HG02943 (cell line): Measurements from ENCODE around the gene RNF19B.

ENCODE experiments used
- ATAC-seq: cut with Tn5 transposase; IDR thresholded peaks from one replicate; pipeline ENCODE4 v1.9.1; 2021; ENCODE audit warnings: mild to moderate bottlenecking, low read depth, moderate library complexity; ENCODE audit not compliant: unreplicated experiment

RNF19B gene, protein sequence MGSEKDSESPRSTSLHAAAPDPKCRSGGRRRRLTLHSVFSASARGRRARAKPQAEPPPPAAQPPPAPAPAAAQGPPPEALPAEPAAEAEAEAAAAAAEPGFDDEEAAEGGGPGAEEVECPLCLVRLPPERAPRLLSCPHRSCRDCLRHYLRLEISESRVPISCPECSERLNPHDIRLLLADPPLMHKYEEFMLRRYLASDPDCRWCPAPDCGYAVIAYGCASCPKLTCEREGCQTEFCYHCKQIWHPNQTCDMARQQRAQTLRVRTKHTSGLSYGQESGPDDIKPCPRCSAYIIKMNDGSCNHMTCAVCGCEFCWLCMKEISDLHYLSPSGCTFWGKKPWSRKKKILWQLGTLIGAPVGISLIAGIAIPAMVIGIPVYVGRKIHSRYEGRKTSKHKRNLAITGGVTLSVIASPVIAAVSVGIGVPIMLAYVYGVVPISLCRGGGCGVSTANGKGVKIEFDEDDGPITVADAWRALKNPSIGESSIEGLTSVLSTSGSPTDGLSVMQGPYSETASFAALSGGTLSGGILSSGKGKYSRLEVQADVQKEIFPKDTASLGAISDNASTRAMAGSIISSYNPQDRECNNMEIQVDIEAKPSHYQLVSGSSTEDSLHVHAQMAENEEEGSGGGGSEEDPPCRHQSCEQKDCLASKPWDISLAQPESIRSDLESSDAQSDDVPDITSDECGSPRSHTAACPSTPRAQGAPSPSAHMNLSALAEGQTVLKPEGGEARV

DNA sequence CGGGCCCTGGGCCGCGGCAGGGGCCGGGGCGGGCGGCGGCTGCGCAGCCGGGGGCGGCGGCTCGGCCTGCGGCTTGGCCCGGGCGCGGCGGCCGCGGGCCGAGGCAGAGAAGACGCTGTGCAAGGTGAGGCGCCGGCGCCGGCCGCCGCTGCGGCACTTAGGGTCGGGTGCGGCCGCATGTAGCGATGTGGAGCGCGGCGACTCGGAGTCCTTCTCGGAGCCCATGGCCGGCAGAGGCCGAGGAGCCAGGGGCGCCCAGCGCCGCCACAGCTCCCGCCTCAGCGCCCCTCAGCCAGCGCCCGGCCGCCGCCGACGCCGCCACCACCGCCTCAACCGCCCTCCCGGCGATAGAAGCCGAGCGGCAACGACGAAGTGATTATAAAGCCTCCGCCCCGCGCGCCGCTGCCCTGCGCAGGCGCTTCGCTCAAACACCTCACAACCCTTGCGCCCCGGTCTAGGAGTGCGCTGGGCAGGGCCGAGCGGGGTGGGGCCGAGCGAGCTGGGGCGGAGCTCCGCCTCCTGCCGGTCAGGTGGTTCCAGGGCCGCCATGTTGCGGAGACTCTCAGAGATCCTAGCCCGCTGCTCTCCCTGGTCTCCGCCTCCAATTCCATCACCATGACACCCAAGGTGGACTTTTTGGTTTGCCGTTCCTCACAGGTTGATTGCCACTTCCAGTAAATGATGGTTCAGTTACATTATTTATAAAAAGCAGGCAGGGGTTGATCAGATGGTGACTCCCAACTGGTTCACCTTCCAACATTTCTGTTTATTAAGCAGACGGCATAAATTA lies at the start of gene RNF19B:
Gene RNF19B, minus strand, starts transcription at position 349 of the 790 bp plus-strand sequence. Its CDS starts 124 bp downstream, at position 225.
- peak; percentile 73 for ATAC-seq

DNA sequence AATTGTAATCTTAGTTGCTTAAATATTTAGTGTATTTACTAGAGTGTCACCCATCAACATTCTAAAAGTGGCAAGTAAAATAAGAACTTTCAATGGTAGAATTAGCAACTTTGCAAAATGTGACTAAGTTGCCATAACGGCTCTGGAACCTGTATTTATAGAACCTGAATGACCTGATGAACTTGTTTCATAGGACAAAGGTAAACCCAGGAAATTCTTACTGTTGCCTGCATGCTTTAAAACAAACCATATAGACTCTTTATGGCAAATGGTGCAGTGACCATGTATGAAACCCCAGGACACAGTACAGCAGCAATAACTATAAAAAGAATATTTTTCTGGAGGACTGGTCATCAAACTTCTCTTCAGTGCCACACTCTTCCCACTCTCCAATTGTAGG lies 49.2 kb upstream of the RNF19B start:
- no peak for ATAC-seq

DNA sequence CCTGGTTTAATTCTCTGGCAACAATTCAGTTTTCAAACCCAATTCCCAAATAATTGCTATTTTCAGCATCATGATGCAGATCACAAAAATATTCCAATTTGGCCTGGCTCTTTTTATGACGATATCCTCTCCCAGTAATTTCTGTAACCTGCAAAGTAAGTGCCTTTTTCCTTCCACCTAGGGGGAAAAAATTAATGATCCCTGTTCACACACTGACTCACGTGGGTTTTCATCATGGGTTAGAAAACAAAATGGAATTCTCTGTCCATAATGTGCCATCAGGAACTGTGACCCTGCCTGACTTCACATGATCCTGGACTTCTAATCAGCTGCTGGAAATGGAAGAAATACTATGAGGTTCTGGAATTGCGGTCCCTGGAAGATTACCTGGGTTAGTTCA lies 47.6 kb upstream of the RNF19B start:
- no peak for ATAC-seq

DNA sequence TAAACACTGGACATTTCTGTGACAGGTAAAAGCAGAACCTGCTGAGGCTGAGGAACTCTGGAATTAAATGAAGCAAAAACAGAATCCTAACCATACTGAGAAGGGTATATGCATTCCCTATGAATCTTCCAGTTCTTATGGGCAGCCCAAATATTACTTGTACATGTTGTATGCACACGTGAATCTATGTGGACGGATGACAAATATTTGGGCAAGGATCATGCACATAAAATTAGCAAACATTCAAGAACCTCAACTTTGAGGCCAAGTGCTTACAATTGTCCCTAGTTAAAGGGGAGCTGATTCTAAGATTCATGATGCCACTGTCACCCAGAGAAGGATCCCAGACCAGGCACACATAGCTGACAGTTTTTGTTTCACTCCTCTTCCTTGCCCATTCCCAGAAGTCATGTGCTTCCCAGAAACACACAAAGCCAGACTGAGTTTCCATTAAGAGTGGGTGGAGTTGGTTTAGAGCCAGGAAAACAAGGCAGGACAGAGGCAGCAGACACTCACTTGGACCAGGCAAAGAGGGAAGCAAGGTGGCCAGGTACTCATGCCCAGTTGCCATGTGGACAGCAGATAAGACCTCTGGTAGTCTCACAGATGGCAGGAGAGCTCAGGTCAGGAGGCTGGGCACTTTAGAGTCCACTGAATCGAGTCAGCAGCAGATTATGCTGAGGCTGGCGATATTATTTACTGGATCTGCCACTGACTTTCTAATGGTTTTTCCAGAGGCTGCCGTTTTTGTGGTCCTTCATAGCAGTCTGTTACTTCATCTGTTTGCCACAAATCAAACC lies 46.5 kb upstream of the RNF19B start:
- ATAC-seq = no peak

DNA sequence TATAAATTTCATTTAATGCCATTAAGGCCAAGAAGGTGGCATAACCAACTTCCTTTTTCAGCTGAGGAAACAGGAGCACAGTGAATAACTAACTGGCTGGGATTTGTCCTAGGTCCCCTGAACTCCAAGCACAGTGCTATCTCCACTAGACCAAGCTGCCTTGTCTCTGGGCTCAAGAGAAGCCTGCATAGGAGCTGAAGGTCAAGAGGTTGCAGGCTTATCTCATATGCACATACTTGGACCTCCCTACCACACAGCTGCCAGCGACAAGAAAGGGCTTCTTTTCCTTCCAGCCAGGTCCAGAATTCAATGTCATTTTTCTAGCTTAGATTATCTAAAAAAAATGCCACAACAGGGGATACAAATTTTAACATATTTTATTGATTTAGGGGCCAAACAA lies 45.0 kb upstream of the RNF19B start:
- no peak for ATAC-seq

DNA sequence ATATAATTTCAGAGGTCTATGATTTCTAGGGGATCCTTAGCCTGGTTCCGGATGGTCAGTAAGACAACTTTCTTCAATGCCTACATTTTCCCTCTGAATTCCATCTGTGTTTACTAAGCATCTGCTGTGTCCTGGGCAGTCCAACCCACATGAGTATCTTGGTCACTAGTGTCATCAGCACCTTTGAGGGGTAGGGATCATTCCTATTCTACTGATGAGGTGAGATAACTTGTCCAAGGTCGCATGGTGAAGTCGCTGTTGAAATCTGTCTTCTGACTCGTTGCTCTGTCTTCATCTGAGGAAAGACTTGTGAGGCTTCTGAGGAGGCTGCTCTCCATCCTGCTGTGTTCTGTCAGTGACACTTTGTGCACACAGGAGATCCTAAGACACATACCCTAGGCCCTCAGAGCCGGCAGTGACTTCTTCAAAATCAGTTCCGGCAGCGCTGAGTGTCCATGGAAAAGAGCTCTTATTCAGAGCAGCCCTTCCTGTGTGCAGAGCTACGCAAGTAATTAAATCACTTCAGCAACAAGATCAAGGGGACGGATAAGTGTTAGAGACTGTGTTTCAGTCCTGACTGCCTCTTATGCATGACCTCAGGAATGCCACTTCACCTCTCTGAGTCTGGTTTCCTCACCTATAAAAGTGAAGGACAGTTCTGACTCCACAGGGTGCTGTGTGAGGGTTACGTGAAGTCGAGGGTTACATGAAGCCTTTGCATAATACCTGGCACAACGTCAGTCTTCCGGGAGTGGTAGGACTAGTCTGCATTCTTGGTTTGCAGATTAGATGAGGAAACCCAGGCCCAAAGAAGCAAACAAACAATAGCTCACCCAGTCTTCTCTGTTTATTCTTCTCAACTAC lies 43.7 kb upstream of the RNF19B start:
- no peak for ATAC-seq

DNA sequence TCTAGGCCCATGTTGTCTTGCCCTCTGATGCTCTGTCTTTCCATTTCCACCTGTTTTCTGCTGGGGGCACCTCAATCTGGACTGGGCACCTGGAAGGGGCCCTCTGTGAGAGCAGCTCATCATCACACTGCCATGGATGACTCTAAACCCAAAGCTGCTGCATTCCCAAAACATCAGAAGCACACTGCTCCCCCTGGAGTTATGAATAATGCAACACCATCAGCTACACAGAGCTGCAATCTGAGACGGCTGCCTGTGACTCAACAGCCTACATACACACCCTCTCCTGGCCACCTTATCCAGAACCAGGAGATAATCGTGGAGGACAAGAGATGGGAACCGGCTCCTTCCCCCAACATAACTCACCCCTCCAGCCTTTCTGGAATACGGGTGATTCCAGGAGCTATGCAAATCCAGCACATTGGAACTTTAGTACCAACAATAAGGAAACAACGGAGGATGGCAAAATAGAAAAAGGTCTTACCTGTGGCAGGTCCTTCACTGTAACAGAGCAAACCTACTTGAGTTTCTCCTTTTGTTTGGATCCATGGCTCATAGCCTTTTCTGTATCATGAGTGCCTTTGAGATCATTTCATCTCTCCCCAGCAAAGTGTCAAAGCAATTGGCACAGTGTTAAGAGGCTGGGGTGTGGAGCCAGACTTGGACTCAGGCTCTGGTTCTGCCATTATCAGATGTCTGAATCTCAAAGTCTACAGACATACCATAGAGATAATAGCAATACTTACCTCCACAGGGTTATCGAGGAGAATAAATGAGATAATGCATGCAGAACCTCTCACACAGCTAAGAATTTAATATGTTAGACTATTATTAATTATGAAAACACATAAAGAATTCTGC lies 42.8 kb upstream of the RNF19B start:
- no peak for ATAC-seq

DNA sequence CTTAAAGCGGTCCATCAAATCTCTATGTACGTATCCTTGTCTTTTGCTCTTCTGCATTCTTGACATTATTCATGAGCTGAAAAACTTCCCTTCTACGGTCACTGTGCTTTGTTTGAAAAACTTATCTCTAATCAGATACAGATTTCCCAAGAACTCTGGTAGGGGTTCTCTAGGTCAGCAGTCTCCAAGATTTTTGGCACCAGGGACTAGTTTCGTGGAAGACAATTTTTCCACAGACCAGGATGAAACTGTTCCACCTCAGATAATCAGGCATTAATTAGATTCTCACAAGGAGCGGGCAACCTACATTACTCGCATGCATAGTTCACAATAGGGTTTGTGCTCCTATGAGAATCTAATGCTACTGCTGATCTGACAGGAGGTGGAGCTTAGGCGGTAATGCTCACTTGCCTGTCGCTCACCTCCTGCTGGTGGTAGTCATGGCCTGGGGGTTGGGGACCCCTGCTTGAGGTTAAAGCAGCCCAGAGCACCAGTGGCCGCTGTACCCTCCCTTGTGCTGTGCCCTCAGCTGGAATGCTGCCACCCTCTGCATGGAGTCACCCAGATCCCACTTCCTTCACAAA lies 41.3 kb upstream of the RNF19B start:
- no peak for ATAC-seq

DNA sequence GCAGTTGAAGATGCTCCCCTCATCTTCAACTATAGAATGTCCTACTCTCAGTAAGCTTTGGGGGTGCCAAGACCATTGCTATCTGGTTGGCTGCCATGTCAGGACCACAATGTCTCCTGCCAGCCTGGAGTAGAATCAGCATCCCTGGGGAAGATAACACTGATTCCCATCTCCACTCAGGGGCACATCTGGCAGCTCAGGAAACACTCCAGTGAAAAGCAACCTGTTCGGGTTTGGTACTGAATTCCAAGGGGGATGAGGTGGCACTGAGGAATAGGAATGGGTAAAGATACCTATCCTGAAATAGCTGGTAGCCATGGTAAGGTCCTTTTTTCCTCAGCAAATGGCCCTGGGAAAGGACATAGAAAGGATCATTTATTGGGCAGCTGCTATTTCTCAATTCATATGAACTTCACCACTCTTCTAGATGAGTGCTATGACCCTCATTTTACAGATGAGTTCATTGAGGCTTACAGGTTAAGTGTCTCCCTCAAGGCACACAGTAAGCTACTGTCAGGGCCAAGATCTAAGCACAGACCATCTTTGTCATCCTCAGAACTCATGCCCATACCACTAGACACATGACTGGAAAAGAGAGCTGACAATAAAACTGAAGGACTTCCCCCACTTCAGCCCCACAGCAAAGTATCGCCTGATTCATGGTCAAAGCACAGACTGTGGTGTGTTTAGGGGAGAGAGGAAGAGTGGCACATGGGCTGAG lies 40.7 kb upstream of the RNF19B start:
- ATAC-seq = no peak

DNA sequence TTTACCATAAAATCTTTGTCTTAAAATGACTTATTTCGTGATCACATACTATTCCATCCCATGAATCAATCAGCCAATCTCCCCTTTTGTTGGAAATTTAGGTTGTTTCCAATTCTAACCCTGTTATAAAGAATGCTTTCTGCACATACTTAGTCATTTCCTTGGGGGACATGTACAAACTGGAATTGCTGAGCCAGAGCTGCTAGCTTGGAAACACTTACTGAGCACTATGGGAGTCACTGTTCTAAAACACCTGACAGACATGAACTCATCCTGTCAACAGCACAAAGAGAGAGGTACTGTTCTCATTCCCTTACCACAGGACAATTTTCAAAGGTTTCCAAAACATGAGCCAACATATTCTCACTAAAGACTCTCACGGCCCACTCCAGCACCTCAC lies 40.0 kb upstream of the RNF19B start:
- ATAC-seq = no peak

DNA sequence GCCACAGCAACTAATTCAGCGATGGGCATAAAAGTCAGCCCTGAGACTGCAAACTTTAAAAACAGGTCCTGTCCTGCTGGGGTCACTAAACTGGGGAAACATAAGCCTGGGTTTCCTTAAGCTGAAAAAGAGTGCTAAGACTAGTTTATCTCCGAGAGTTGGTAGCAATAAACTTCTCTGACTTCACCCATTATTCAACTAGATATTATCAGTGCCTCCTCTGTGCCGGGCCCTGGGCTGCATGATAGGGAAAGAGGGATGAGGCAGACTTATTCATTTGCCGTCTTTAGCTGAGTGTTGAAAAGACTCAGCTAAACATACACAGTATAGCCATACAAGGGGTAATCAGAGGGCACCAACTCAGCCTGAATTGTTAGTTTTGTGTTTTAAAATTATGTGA lies 39.0 kb upstream of the RNF19B start:
- ATAC-seq = no peak

DNA sequence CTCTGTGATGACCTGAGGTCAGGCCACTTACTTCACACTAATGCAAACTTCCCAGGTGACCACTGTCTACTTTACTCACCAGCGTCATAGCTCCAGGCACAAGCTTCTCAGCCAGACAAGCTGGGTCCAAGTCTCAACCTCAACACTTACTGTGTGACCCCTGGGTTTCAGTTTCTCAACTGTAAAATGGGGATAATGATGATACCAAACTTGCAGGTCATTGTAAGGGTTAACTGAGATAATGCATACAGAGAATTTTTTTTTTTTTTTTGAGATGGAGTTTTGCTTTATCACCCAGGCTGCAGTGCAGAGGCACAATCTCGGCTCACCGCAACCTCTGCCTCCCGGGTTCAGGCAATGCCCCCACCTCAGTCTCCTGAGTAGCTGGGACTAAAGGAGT lies 37.4 kb upstream of the RNF19B start:
- no peak for ATAC-seq

DNA sequence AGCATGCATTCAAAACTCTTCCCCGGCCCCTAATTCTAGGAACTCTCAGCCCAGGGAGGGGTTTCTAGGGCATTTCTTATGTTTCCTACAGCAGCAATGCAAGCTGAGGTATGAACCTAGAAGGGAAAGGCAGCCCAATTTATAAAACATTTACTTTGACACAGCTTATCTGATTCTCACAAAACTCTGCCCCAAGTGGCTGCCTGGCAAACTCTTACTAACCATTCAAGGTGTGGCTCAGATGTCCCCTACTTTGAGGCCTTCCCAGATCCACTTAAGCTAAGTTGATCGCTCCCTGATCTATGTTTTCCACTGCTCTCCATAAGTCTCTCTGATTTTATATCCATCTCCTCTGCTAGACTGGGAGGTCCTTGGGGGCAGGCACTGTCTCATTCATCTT lies 36.7 kb upstream of the RNF19B start:
- no peak for ATAC-seq

DNA sequence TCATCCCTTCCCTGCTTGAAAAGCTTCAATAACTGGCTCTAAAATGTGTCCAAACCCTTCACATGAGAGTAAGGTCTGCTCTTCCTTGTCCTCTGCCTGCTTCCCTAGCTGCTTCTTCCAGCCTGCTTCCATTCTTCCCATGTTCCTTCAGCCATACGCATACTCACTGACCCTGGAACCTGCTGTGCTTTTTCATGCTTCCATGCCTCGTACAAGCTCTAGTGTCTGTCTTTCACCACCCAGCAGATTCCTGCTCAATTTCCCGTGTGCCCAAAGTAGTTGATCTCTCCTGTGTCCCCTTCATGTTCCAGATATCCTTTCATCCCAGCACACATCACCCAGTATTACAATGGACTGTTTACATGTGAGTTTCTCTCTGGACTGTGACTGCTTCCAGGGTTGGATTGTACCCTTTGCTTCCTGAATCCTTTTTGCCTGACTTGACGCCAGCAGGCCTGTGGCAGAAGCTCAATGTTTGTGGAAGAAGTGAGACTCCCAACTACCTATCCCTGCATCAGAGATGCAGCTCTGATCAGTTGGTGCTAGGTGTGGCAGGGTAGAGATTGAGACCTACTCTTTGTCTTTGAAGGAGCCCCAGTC lies 35.9 kb upstream of the RNF19B start:
- no peak for ATAC-seq

DNA sequence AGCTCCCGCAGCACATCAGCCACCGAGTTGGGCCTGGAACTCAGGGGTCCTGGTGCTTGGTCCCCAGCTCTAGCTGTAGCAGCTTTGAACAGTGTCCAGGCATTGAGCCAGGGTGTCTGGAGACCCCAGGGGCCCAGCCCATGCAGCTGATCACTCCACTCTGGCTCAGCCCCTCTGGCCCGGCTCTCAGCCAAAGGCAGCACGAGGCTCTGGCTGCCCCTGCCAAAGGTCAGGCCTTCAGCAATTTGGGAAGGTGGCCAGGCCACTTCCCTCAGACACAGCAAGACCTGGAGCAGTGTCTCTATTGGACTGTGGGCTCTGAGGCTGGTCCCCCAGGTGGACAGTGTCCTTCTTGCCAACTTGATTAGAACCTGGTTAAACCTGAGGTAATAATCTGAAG lies 34.4 kb upstream of the RNF19B start:
- no peak for ATAC-seq

DNA sequence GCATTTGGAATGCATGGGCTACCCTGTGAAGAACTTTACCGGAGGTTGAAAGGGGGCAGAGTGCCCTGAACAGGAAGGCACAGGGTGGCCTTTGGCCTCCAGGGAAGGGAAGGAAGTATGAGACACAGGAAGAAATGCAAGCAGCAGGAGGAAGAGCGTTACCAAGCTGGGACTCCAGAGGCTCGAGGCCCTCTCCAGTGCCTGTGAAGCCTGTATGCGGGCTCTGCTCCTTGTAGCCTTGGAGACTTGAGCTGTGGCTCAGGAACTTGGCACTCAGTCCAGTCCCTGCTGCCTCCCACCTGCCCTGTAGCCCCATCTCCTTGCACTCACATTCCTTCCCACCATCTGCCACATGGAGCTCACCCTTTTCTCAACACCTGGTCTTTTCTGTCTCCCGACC lies 33.5 kb upstream of the RNF19B start:
- no peak for ATAC-seq

DNA sequence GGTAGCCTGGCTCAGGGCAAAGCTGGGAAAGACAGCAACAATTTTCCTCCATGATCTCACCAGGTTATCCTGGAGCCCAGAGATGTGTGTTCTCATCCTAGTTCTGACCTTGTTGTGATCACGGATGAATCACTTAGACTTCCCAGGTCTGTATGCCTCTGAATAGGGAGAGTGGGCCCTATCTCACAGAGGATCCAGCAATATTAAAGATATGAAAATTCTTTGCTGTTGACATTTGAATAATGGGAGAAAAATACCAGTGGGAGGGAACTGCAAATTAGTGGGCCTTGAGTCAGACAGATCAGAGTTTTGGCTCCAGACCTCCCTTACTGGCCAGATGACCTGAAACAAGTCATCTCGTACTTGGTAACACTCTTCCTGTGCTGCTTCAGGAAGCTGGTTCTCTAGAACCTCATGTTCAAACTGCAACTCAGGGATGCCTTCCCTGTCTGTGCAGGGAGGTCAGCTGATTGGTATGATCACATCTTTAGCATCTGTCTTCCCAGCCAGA lies 32.8 kb upstream of the RNF19B start:
- no peak for ATAC-seq
